GM21367 (cell line): ENCODE measurements around the gene AGFG2.

Experiments
- ATAC-seq: cut with Tn5 transposase; IDR thresholded peaks from one replicate; pipeline ENCODE4 v1.9.1; 2021; ENCODE audit not compliant: unreplicated experiment

Gene AGFG2

GRCh38 chr7:100583132-100584053, 44.4 kb downstream of the AGFG2 start:
- ATAC-seq: no peak

GRCh38 chr7:100584054-100584682, 45.2 kb downstream of the AGFG2 start:
- no peak for ATAC-seq

GRCh38 chr7:100584683-100585510, 45.9 kb downstream of the AGFG2 start:
- no peak for ATAC-seq

GRCh38 chr7:100585511-100586265, 46.7 kb downstream of the AGFG2 start, which contains the start of gene LRCH4:
LRCH4 (minus strand) TSS chr7:100586129; CDS start chr7:100586100, 29 bp downstream.
- ATAC-seq: peak; percentile 15

GRCh38 chr7:100586266-100587025, 47.4 kb downstream of the AGFG2 start, which contains the start of gene FBXO24:
FBXO24 (plus strand) TSS chr7:100586328; CDS start chr7:100586626, 298 bp downstream.
- peak; percentile 72 for ATAC-seq

GRCh38 chr7:100588438-100588837, 49.4 kb downstream of the AGFG2 start:
- ATAC-seq: no peak

- ATAC-seq: no peak
Observed at GRCh38 chr7:100589341-100589947, 50.4 kb downstream of the AGFG2 start.

- no peak for ATAC-seq
Observed at GRCh38 chr7:100590077-100590737, 51.2 kb downstream of the AGFG2 start.

GRCh38 chr7:100591596-100591995, 52.6 kb downstream of the AGFG2 start:
- ATAC-seq: no peak

GRCh38 chr7:100595188-100595587, 56.2 kb downstream of the AGFG2 start:
- no peak for ATAC-seq

- ATAC-seq: no peak
Observed at GRCh38 chr7:100598425-100598824, 59.4 kb downstream of the AGFG2 start.

GRCh38 chr7:100599911-100600729, 61.1 kb downstream of the AGFG2 start:
- no peak for ATAC-seq

GRCh38 chr7:100600730-100601038, 61.7 kb downstream of the AGFG2 start:
- no peak for ATAC-seq

GRCh38 chr7:100602889-100603725, 64.1 kb downstream of the AGFG2 start:
- ATAC-seq: no peak

GRCh38 chr7:100603726-100604027, 64.7 kb downstream of the AGFG2 start:
- ATAC-seq: no peak

GRCh38 chr7:100604028-100604975, 65.3 kb downstream of the AGFG2 start:
- no peak for ATAC-seq
